Activated CD4-positive, alpha-beta T cell treated with anti-CD3 and anti-CD28 coated beads, Interleukin-2, amount 10 ng/mL, durations not matched to agents 7 days and 5 days (primary cell): ENCODE measurements around the gene SRP19. TPM values are rescaled to one million over a fixed set of nuclear protein-coding genes. Genes with fewer than 3 reads are reported as not detected.

ENCODE experiments used
- CTCF ChIA-PET: fragments of 350-600 bp; sonication (Branson Sonifier 250); formaldehyde crosslinking; loops from one replicate; lab custom pipeline; 2021; ENCODE audit warnings: antibody characterized with exemption; lab: Charles Lee
- POLR2A ChIA-PET: fragments of 350-600 bp; sonication (Branson Sonifier 250); formaldehyde crosslinking; loops from one replicate; lab custom pipeline; 2021; ENCODE audit warnings: antibody characterized with exemption; lab: Charles Lee
- DNase-seq: peaks from one replicate; pipeline ENCODE4 v3.0.0-alpha.2; 2020
- H3K27ac Mint-ChIP-seq: one replicate; pipeline ENCODE4 v1.8.0; 2021; ENCODE audit warnings: mild to moderate bottlenecking, moderate library complexity, mixed read lengths
- H3K27me3 Mint-ChIP-seq: one replicate; pipeline ENCODE4 v1.8.0; 2021; ENCODE audit warnings: mixed read lengths
- H3K36me3 Mint-ChIP-seq: one replicate; pipeline ENCODE4 v1.8.0; 2021; ENCODE audit warnings: low read depth, mixed read lengths
- H3K4me1 Mint-ChIP-seq: one replicate; pipeline ENCODE4 v1.8.0; 2021; ENCODE audit warnings: mixed read lengths
- H3K4me3 Mint-ChIP-seq: one replicate; pipeline ENCODE4 v1.8.0; 2021; ENCODE audit warnings: mild to moderate bottlenecking, moderate library complexity, mixed read lengths
- H3K9me3 Mint-ChIP-seq: one replicate; pipeline ENCODE4 v1.8.0; 2021; ENCODE audit warnings: mixed read lengths
- total RNA-seq, 2 experiments: library from RNA; stranded (reverse); gene quantifications; one replicate each; pipeline ENCODE4 v1.2.3, GENCODE V29; 2021

The SRP19 gene
- total RNA-seq = 10 to 100 TPM; 51.9 to 64.3 TPM

DNA sequence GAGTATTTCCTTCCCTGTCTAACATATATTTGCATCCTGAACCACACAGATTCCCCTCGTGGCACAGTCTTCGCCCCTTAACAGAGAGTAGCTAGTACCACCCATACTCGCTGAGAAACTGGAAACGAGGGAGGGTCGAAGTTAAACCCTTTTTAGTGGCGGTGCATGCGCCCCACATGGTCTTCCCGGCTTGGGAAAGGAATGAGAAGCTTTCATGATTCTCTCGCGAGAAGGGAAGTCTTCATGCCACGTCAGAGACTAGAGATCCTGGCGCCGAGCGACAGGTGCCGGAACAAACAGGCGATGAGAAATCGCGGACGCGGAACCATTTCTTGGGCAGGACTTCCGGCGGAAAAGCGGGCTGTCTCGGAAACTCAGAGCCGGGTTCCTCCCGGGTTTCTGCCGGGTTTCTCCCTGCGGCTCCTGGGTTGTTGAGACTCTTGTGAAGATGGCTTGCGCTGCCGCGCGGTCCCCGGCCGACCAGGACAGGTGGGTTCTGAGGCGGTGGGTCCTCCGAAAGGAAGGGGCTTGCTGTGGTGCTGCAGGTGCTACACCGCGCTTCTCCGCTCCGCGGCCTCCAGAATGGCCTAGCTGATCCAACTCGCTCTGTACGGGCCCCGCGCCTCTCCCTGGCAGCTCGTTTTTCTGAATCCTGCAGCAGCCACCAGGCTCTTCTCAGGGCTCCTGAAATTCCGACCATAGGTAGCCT, at the start of gene SRP19:
Gene SRP19, plus strand, starts transcription at position 359 of the 709 bp plus-strand sequence. Its CDS starts 90 bp downstream, at position 449.
- DNase-seq = peak; percentile 95
- H3K27me3 Mint-ChIP-seq = peaks cover 13% of the 10 kb centered on the region
- H3K4me3 Mint-ChIP-seq = peak within 1 kb of the TSS; percentile 98
- CTCF ChIA-PET = interaction anchor here (0.5 to 3.9 kb wide), 12 partner anchors 8 to 126 kb away, joined by 3 to 19 read pairs (median 3); partner anchors contain the start of gene REEP5
- H3K4me1 Mint-ChIP-seq = peaks cover 40% of the 10 kb centered on the region
- H3K36me3 Mint-ChIP-seq = peaks cover 21% of the 10 kb centered on the region
- H3K9me3 Mint-ChIP-seq = peaks cover 2% of the 10 kb centered on the region
- POLR2A ChIA-PET = interaction anchor here (0.9 kb wide), 2 partner anchors 22 to 115 kb away, joined by 3 to 5 read pairs; partner anchors contain the start of gene DCP2
- H3K27ac Mint-ChIP-seq = peak within 1 kb of the TSS; percentile 97

DNA sequence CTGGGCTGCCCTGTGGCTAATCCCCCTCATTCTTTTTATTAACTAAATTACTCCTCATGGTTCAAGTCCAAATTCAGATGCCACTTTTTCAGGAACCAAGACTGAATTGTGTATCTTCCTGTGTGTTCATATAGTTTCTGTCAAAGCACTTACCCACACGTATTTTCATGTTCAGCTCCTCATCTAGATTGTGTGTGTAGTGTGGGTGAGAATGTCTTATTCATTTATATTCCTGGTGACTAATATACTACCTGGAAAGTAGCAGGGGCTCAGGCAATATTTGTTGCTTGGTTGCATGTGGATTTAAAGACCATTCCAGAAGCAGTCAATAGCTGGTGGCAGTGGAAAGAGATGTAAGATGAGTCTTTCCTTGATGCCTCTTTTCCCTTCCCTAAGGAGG, 48.5 kb upstream of the SRP19 start:
- CTCF ChIA-PET = interaction anchor here (1.6 kb wide), 1 partner anchor 36 kb away, joined by 6 read pairs; no protein-coding TSS in a partner anchor
- Mint-ChIP-seq H3K4me3 (no peak overlapping the region), H3K27ac (no peak overlapping the region), H3K9me3 (no peaks in the 10 kb centered on the region), H3K4me1 (no peaks in the 10 kb centered on the region), H3K36me3 (peaks cover 25% of the 10 kb centered on the region), H3K27me3 (no peaks in the 10 kb centered on the region)
- DNase-seq = no peak
- POLR2A ChIA-PET = no interaction called here

DNA sequence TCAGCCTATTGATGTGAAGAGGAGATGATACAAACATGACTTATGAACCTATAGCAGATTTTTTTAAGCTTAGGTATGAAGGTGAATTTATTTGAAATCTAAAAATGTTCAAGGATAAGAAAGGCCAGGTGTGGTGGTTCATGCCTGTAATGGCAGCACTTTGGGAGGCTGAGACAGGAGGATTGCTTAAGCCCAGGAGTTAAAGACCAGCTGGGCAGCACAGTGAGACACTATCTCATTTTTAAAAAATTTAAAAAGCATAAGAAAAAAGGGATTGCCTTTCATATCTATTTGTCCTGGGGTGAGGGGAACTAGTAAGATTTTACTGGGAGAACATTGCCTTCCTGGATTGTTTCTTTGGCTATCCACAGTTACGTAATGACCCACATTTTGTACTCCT, 40.8 kb upstream of the SRP19 start:
- Mint-ChIP-seq H3K9me3 (no peaks in the 10 kb centered on the region), H3K27ac (no peak overlapping the region), H3K36me3 (peaks cover 33% of the 10 kb centered on the region), H3K4me1 (no peaks in the 10 kb centered on the region), H3K4me3 (no peak overlapping the region), H3K27me3 (no peaks in the 10 kb centered on the region)
- ChIA-PET CTCF (interaction anchor here (1.6 kb wide), 1 partner anchor 14 kb away, joined by 5 read pairs; no protein-coding TSS in a partner anchor), POLR2A (no interaction called here)
- DNase-seq = no peak

DNA sequence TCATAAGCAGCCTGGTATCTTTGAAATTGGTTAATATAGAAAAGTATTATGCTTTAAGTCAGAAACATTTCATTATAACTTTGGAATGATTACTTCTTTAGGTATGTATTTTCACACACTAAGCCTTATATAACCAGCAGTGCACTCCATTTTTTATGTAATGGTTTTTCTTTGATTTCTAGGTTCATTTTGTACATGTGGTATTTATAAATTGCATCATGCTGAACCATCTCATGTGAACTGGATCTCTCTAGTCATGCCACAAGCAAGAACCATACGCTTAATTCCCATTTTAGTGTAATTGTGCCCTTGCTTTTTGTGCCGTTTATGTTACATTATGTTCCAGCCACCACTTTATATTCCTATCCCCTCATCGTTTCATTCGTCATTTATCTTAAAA, 38.6 kb upstream of the SRP19 start:
- CTCF ChIA-PET = no interaction called here
- H3K4me3 Mint-ChIP-seq = no peak overlapping the region
- no peaks in the 10 kb centered on the region for H3K4me1 Mint-ChIP-seq
- H3K9me3 Mint-ChIP-seq = no peaks in the 10 kb centered on the region
- H3K27ac Mint-ChIP-seq = no peak overlapping the region
- no peak for DNase-seq
- peaks cover 29% of the 10 kb centered on the region for H3K36me3 Mint-ChIP-seq
- no peaks in the 10 kb centered on the region for H3K27me3 Mint-ChIP-seq
- POLR2A ChIA-PET = no interaction called here

DNA sequence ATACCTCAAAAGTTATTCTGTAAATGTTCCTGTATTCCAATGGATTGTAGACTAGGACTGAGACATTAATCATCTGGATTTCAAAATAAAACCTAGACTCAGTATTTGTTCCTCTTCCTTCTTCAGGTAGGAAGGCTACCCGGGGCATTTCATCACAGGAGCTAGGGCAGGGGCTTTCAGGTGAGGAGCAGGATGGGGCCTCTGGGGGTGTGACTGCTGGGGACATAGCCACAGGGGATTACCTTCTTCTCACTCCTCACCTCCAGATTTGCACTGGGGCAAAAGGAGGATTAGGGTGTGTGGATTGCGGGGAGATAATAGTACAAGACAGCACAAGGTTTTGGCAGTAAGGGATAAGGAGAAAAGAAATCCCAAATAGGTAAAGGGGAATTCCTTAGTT, 37.9 kb upstream of the SRP19 start:
- Mint-ChIP-seq H3K4me3 (no peak overlapping the region), H3K27me3 (no peaks in the 10 kb centered on the region), H3K27ac (no peak overlapping the region), H3K36me3 (peaks cover 29% of the 10 kb centered on the region), H3K9me3 (no peaks in the 10 kb centered on the region), H3K4me1 (no peaks in the 10 kb centered on the region)
- no peak for DNase-seq
- CTCF ChIA-PET = no interaction called here
- POLR2A ChIA-PET = no interaction called here

DNA sequence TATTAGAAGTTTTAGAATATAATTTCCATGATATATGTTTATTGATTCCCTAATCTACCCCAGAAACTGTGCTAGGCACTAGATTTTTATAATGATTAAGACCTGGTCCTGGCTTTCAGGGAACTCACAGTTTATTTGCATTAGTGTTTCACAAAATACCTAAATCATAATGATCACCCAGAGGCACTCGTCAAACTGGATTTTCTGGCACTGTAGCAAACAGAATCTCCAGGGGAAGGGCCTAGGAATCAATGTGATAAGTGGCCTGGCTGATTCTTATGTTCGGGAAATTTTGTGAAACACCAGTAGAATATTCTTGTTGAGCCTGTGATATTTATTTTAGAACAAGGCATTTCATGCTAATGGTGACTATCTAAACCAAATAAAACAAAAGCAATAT, 37.4 kb upstream of the SRP19 start:
- Mint-ChIP-seq H3K9me3 (no peaks in the 10 kb centered on the region), H3K27ac (no peak overlapping the region), H3K4me1 (no peaks in the 10 kb centered on the region), H3K36me3 (peaks cover 31% of the 10 kb centered on the region), H3K27me3 (no peaks in the 10 kb centered on the region), H3K4me3 (no peak overlapping the region)
- CTCF ChIA-PET = no interaction called here
- DNase-seq = no peak
- POLR2A ChIA-PET = no interaction called here

DNA sequence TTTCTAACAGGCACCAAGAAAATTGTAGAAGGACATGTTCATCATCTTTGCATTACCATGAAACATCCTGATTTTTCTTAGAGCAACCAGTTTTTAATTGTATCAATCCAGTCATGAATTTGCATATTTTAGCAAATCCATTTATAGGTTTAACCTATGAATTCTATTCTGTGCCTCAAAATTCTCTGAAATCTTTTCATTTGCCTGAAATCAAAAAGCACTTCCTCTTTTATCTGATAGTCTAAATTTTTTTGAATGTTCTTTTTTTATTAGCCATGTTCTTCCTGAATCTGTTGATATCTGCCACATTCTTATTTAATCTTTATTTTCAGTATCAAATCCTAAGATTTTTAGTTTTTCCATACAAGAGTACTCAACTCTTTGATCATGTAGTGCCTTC, 36.9 kb upstream of the SRP19 start:
- Mint-ChIP-seq H3K27ac (no peak overlapping the region), H3K4me1 (no peaks in the 10 kb centered on the region), H3K4me3 (no peak overlapping the region), H3K9me3 (no peaks in the 10 kb centered on the region), H3K36me3 (peaks cover 30% of the 10 kb centered on the region), H3K27me3 (no peaks in the 10 kb centered on the region)
- ChIA-PET POLR2A (no interaction called here), CTCF (no interaction called here)
- no peak for DNase-seq

DNA sequence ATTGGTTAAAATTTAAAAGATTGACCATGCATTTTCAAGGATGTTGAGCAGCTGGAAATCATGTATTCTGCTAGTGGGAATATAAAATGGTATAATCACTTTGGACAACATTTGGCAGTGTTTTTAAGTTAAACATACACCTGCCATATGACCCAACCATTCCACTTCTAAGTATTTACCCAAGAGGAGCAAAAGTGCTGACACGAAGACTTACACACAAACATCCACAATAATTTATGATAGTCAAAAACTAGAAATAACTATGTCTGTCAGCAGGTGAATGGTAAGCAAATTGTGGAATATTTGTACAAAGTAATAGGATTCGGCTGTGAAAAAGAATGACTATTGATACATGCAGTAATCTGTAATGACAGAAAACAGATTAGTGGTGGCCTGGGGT, 30.7 kb upstream of the SRP19 start:
- H3K9me3 Mint-ChIP-seq = no peaks in the 10 kb centered on the region
- no peak overlapping the region for H3K27ac Mint-ChIP-seq
- H3K4me1 Mint-ChIP-seq = peaks cover 2% of the 10 kb centered on the region
- no peaks in the 10 kb centered on the region for H3K27me3 Mint-ChIP-seq
- no peak overlapping the region for H3K4me3 Mint-ChIP-seq
- peaks cover 26% of the 10 kb centered on the region for H3K36me3 Mint-ChIP-seq
- CTCF ChIA-PET = no interaction called here
- DNase-seq = no peak
- POLR2A ChIA-PET = no interaction called here

DNA sequence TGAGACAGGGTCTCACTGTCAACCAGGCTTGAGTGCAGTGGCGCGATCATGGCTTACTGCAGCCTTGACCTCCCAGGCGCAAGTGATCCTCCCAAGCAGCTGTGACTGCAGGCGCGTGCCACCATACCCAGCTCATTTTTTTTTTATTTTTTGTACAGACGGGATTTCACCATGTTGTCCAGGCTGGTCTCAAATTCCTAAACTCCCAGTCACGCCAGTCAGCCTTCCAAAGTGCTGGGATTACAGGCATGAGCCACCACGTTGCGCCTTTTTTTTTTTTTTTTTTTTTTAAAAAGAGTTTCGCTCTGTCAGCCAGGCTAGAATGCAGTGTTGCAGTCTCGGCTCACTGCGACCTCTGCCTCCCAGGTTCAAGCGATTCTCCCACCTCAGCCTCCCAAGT, 27.1 kb upstream of the SRP19 start:
- CTCF ChIA-PET = interaction anchor here (1.9 kb wide), 1 partner anchor 15 kb away, joined by 5 read pairs; no protein-coding TSS in a partner anchor
- Mint-ChIP-seq H3K27me3 (no peaks in the 10 kb centered on the region), H3K4me3 (no peak overlapping the region), H3K27ac (no peak overlapping the region), H3K36me3 (peaks cover 41% of the 10 kb centered on the region), H3K4me1 (peaks cover 2% of the 10 kb centered on the region), H3K9me3 (no peaks in the 10 kb centered on the region)
- no peak for DNase-seq
- POLR2A ChIA-PET = no interaction called here

DNA sequence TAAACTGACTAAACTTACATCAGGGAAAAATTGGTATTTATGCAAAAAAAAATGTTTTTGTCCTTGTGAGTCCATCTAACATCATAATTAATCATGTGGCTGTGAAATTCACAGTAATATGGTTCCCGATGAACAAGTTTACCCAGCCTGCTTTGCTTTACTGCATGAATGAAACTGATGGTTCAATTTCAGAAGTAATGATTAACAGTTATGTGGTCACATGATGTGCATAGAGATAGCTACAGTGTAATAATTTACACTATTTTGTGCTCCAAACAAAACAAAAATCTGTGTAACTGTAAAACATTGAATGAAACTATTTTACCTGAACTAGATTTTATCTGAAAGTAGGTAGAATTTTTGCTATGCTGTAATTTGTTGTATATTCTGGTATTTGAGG, 16.6 kb upstream of the SRP19 start:
- Mint-ChIP-seq H3K9me3 (no peaks in the 10 kb centered on the region), H3K27ac (no peak overlapping the region), H3K4me3 (no peak overlapping the region), H3K4me1 (peaks cover 4% of the 10 kb centered on the region), H3K27me3 (no peaks in the 10 kb centered on the region), H3K36me3 (peaks cover 14% of the 10 kb centered on the region)
- ChIA-PET CTCF (no interaction called here), POLR2A (no interaction called here)
- no peak for DNase-seq

DNA sequence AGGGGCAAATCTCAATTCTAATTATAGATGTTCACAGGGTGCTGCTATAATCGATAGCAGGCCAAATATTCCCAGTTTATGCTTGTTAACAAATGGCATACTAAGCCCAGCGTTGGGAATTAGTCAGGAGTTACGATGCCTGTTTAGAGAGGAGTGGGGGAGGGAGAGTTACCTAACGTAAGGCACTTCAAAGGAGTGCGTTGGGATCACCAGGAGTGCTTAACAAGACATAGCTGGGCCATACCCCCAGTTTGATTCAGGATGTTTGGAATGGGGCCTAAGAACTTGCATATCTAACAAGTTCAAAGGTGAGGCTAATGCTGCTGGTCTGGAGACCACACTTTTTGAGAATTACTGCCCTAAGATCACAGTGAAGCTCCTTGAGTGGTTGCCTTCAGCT, 14.5 kb upstream of the SRP19 start:
- Mint-ChIP-seq H3K4me1 (peaks cover 4% of the 10 kb centered on the region), H3K27me3 (peaks cover 5% of the 10 kb centered on the region), H3K27ac (no peak overlapping the region), H3K4me3 (no peak overlapping the region), H3K36me3 (peaks cover 4% of the 10 kb centered on the region), H3K9me3 (no peaks in the 10 kb centered on the region)
- no peak for DNase-seq
- ChIA-PET CTCF (no interaction called here), POLR2A (no interaction called here)

DNA sequence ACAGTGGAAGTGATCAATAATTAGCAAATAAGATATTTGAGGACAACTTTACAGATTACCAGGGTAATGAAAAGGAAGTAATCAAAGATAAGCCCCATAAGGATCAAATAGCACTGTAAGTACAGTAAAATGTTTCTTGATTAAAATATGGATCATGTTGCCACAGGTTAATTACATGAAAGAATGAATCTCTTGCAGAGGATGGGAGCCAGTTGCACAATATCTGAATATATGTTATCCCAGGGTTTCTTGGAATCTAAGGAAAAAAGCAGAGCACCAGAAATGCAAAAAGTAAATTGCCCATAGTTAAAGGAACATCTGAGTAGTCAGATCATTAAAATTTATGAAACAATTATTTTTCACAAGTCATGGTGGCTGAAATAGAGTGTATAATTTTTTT, 13.8 kb upstream of the SRP19 start:
- ChIA-PET CTCF (no interaction called here), POLR2A (no interaction called here)
- Mint-ChIP-seq H3K4me3 (no peak overlapping the region), H3K27me3 (peaks cover 9% of the 10 kb centered on the region), H3K27ac (no peak overlapping the region), H3K36me3 (peaks cover 2% of the 10 kb centered on the region), H3K9me3 (no peaks in the 10 kb centered on the region), H3K4me1 (peaks cover 4% of the 10 kb centered on the region)
- no peak for DNase-seq

DNA sequence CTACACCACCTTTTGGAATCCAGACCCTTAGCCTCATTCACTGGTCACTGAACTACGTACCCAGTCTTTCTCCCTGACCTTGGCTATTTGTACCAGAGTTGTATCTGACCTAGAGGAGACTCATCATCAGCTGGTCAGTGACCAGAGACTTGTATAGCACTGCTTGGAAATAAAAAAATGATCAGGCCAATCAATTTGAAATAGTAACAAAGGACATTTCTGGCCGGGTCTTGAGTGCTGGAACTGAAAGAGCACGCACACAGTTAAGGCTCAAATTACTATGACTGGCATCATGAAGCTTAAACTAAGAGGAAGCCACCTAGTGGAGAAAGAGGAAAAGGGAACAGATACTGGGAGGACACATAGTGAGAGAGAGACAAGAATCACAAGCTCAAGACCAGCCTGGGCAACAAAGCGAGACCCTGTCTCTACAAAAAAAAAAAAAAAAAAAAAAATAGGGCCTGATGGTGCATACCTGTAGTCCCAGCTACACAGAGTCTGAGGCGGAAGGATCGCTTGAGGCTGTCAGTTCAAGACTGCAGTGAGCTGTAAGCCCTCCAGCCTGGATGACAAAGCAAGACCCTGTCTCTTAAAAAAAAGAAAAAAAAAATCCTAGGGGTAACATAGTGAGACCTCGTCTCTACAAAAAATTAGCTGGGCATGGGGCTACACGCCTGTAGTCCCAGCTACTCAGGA, 12.8 kb upstream of the SRP19 start:
- H3K27ac Mint-ChIP-seq = no peak overlapping the region
- peak; percentile 28 for DNase-seq
- no peak overlapping the region for H3K4me3 Mint-ChIP-seq
- CTCF ChIA-PET = interaction anchor here (0.6 to 1.5 kb wide), 14 partner anchors 9 to 1686 kb away, joined by 3 to 19 read pairs (median 3); partner anchors contain the start of gene SRP19
- no peaks in the 10 kb centered on the region for H3K36me3 Mint-ChIP-seq
- H3K27me3 Mint-ChIP-seq = peaks cover 14% of the 10 kb centered on the region
- POLR2A ChIA-PET = interaction anchor here (0.6 kb wide), 2 partner anchors 39 to 73 kb away, joined by 3 to 4 read pairs; no protein-coding TSS in a partner anchor
- H3K4me1 Mint-ChIP-seq = peaks cover 4% of the 10 kb centered on the region
- no peaks in the 10 kb centered on the region for H3K9me3 Mint-ChIP-seq
